Suppressor macrophage (primary cell): Measurements from ENCODE around the gene SOD2.
"Not testable (repeated sequence)": the region's sequence is repeated elsewhere in the genome, so short reads cannot be mapped to it uniquely, and the experiment has no call there.

ENCODE experiments used
- DNase-seq, 4 experiments: peaks; one replicate each; pipeline ENCODE4 v3.0.0-alpha.2; 2020 to 2022

SOD2 gene

DNA sequence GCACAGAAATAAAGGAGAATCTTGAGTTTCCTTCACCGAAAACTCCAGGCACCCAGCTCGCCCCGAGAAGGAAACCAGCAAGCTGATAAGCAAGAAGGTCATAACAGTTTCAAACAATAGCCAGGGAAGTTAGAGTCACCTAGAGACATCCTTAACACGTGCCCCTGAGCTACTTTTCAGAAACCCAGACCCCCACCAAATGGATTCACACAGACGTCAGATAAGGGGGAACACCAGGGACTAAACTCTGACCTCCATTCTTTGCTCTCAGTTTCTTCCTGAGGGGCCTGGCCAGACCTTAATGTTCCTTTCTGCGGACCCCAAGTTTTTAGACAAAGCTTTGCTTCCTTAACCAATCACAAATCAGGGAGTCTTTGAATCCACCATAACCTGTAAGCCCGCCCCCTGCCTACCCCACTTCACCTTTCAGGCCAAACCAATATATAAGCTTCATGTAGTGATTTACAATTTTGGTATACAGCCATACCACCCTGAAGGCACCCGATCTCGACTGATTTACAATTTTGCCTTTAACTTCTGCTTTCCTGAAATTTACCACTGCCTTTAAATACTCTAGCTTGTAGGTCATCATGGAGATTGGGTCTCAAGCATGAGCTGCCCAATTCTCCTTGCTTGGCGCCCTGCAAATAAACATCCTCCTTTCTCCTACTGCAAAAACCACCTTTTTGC lies 11.7 kb downstream of the SOD2 start:
- DNase-seq: no peak

DNA sequence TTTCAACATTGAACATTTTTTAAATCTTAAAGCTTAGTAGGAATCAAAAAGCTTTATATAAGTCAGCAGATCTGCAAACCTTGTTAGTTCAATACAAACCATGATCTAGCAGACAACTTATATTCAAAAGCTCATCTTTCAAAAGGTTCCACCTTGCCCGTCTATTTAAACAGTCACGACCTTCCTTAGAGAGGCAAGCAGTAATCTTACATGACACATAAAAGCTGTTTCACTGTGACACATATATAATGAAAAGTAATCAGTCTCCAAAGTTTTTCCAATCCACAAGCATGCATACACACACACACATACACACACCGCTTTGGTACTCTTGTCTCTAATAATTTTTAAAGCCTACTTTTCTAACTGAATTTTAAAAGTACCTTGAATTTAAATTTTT lies 12.9 kb downstream of the SOD2 start:
- no peak for DNase-seq

DNA sequence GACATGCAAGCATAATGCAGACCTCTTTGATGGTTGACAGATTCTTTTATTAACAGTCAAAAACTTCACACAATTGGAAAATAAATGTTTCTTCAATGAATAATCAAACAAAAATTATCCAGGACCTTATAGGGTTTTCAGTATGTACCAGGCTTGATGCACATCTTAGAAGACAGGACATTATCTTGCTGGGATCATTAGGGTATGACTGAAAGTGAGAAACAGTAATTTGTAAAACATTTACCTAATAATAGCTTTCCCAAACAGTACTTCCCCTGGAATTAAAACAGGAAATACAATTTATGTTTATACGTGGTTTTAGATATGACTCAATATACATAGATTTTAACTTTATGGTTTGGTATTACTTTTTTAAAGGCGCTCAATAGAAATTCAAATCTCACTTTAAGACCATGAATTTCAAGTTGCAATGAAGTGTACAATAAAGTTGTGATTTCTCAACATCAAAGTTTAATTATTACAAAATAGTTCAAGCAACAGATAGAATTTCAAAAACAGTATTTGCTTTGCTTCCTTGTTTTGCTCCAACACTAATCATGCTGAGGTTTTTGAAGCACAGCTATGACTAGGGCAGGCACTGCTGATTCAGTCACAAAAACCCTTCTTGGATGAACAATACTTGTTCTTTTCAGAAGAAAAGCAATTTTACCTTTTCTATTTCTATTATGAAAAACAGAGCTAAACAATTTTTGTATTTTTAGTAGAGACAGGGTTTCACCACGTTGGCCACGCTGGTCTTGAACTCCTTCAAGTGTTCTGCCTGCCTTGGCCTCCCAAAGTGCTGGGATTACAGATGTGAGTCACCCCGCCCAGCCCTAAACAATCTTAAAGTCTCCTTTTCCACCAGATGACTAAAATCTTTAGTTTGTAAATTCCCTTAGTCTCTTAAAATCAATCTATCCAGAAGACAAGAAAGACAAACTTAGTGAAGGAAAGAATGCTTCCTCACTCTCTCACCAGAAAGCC lies 13.7 kb downstream of the SOD2 start:
- peak; percentile 31 to 61 (median 52) for DNase-seq

DNA sequence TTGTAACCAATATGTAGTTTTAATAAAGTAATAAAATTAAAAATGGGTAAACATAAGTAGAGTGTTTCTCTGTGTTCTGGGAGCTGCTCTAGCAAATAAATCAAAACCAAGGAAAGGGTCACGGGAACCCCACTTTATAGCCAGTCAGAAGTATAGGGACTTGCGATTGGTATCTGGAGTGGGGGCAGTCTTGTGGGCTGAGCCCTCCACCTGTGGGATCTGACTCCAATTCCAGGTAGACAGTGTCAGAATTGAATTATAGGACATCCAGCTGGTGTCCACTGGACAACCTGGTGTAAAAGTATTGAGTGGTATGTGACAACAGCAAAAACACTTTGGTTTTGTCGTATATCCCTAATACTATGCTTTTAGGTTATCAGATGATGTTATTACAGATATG lies 14.5 kb downstream of the SOD2 start:
- no peak for DNase-seq

DNA sequence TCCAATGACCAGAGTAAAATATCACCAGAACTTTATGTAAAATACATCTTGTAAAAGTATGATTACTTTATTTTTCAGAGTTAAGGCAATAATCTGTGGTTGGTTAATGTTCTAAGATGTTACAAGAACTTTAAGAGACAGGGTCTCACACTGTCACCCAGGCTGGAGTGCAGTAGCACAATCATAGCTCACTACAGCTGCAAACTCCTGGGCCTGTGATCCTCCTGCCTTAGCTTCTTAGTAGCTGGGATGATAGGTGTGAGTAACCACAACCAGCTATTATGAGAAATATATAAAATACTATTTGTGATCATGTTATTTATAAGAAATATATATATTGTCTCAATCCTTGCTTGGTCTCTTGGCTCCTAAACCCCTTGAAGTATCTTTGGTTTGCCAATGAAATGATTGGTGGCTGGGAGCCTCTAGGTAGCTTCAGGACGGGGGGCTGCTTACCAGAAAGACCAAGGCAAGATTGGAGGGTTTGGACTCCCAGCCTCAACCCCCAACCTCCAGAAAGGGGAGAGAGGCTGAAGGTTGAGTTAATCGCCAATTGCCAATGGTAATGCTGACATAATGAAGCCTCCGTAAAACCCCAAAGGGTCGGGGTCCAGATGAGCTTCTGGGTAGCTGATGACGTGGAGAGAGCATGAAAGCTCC lies 15.4 kb downstream of the SOD2 start:
- DNase-seq: peak in 1 of 4 experiments; percentile 6

DNA sequence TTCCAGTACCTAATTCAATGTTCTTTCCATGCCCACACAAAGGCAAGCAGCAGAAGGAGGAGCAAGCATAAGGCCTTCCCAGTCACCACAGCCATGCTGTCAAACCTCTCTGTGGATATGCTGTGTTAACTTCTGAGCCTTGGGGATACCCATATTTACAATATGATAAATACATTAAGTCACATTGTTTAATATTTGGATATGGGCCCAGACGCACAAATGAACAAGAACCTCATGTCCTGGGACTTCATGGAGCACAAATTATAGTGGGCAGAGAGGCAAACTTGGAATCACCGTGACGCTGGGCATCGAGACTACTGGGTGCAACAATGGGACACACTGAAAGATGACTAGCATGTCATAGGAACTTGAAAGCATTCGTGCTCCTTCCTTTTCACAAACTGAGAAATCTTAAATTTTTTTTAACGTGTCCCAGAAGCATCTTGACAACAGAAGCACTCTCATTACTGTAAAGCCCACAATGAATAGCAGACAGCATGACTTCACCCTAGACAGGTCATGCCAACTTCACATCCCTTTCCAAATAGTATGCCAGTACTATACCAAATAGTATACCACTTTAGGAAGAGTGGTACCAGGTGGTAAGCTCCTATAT lies 16.0 kb downstream of the SOD2 start:
- DNase-seq: peak in 1 of 4 experiments; percentile 6

DNA sequence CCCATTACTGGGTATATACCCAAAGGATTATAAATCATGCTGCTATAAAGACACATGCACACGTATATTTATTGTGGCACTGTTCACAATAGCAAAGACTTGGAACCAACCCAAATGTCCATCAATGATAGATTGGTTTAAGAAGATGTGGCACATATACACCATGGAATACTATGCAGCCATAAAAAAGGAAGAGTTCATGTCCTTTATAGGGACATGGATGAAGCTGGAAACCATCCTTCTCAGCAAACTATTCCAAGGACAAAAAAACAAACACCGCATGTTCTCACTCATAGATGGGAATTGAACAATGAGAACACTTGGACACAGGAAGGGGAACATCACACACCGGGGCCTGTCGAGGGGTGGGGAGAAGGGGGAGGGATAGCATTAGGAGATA lies 16.8 kb downstream of the SOD2 start:
- not testable (repeated sequence) for DNase-seq

DNA sequence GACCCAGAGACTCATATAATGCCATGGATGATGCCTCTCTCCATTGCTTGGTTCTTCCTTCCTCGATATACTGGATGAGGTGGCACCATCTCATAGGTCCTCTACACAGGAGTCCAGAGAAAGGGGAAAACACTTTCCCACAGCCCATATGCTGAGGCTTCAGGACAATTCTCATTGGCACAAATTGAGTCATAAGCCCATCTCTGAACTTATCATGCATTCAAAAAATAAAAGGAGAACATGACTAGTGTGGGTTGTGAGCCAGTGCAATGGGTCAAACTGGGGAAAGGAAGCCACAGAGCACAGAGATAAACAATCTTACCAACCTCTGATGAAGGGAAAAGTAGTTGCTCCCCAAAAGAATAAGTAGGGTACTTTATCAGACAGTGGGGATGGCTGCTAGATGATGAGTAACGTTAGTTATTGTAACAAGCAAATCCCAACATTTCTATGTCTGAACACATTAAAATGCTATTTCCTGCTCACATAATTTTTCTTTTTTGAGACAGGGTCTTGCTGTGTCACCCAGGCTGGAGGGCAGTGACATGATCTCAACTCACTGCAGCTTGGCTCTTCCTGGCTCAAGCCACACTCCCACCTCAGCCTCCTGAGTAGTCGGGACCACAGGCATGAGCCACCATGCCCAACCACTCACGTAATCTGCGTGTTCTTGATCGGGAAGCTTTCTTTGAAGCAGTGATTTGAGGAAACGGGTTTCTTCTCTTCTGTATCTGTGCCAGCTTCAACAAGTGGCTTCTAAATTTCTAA lies 27.0 kb downstream of the SOD2 start:
- DNase-seq: peak in 3 of 4 experiments; percentile 24 to 59 (median 38)

DNA sequence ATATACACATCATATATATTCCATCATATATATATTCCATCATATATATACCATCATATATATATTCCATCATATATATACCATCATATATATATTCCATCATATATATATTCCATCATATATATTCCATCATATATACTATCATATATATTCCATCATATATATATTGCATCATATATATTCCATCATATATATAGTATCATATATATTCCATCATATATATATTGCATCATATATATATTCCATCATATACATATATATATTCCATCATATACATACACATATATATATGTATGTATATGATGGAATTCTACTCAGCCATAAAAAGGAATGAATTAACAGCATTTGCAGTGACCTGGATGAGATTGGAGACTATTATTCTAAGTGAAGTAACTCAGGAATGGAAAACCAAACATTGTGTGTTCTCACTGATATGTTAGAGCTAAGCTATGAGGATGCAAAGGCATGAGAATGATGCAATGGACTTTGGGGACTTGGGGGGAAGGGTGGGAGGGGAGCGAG lies 29.6 kb downstream of the SOD2 start:
- DNase-seq: not testable (repeated sequence)

DNA sequence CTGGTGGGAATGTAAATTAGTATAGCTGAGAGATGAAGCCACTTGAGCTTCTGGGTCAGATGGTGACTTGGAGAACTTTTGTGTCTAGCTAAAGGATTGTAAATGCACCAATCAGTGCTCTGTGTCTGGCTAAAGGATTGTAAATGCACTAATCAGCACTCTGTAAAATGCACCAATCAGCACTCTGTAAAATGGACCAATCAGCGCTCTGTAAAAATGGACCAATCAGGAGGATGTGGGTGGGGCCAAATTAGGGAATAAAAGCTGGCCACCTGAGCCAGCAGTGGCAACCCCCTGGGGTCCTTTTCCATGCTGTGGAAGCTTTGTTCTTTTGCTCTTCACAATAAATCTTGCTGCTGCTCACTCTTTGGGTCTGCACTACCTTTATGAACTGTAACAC lies 31.1 kb downstream of the SOD2 start:
- not testable (repeated sequence) for DNase-seq

DNA sequence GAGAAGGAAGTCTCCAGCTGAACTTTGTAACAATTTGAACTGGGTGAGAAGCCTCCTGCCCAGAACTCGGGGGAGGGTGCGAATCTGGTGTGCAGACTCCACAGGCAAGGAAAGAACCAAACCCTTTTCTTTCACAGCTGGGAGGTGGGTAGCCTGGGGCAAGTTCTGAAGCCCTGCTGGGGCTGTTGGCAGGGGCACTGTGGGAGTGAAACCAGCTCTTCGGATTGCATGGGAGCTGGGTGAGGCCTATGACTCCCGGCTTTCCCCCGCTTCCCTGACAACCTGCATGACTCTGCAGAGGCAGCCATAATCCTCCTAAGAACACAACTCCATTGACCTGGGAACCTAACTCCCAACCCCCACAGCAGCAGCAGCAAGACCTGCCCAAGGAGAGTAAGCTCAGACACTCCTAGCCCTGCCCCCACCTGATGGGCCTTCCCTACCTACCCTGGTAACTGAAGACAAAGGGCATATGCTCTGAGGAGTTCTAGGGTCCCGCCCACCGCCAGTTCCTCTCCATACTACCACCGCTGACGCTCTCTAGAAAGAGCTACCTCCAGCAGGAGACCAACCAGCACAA lies 37.5 kb downstream of the SOD2 start:
- no peak for DNase-seq

DNA sequence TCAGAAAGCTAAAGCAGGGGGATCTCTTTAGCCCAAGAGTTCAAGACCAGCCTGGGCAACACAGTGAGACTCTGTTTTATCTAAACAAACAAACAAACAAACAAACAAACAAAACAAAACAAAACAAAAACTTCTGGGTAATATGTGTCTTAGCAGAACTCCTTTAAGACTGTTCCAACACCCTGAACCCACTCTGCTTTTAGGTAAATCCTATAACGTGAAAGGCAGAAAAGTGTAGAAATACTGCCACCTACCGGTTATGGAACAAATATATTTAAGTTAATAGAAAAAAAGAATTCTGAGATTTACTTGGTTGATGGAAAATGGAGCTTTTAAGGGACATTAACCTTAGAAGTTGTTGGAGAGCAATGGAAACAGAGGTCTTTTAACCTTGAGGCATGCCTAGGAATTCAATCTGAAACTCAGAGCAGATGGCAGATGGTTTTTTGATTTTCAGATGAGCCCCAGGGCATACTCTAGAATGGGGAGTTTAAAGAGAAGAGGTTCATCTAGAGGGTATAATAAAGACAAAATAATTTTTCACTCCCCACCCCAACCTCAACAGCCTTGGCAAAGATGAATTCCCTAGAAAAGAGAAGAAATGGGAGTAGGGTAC lies 38.5 kb downstream of the SOD2 start:
- peak; percentile 32 to 85 (median 62) for DNase-seq

DNA sequence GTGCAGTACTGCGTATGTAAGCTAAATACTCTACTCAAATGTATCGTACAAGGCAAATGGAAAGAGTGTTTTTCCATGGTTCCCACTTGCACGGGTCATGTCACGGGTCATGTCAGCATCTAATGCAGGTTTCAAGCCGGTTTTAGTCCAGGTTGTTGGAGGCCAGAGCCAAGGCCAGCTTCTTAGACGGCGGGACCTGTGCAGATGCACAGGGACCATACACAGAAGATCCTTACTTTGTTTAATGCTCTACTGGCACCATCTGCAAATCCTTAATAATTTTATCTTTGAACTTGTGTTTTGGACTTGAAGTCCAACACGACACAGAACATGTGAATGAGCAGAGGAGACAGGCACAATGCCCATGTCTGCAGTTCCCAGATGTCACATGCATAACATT lies 42.7 kb downstream of the SOD2 start:
- DNase-seq: no peak

DNA sequence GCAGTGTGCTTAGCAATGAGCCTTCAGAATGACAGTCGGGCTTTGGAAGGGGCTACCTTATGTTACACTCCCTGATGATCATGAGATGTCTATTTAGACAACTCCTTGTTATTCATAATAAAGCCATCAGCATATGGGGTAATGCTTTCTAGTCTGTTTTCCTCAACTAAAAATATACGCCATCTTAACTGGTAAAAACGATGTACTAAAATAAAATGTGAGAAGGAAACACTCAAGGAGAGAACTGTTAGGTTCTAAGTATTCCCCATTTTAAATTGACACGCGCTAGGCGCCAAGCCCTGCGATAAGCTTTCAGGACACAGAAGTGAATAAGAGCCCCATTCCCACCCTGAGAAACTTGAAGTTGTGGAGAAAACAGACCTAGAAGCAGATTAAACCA lies 43.6 kb downstream of the SOD2 start:
- no peak for DNase-seq

DNA sequence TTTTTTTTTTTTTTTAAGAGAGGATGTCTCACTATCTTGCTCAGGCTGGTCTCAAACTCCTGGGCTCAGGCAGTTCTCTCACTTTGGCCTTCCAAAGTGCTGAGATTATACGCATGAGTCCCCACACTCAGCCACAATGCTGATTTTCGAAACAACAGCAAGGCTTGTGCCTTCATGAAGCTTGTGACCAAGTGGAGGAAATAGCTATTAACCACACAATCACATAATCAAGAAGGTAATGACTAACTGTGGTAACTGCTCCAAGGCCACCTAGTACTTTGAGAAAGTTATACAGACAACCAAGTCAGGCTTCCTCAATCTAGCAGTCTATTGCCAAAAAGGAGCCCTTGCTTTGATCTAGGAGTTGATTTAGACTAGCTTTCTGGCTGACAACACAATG lies 46.3 kb downstream of the SOD2 start:
- peak in 2 of 4 experiments; percentile 15 to 33 for DNase-seq

DNA sequence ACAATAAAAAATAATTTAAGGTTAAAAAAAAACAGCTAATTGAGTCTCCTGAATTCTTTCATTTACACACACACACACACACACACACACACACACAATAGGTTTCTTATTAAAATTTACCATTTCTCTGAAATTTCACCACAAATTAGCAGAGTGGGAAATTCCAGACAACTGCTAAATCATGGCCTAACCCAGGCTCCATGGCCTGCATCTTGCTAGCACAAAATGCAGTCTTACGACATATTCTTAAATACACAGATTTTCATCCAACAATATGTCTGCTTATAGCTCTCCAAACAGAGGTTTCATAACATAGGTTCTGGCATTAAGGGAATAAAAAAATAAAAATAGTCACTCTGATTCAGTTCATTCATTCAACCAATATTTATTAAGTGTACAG lies 46.9 kb downstream of the SOD2 start:
- no peak for DNase-seq

DNA sequence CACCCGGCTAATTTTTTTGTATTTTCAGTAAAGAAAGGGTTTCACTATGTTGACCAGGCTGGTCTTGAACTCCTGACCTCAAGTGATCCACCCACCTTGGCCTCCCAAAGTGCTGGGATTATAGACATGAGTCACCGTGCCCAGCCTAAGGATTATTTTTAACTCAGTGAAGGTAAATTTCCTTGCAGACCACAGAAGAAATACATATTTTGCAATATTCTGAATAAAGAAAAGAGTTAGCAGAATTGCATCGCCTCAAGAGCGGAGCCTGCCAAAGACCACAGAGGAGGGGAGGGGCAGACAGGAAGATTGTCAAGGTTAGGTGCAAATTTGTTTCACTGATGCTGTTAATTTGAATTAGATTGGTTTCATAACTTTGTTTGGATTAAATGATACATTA lies 47.4 kb downstream of the SOD2 start:
- no peak for DNase-seq
